IPS-20b (cell line): ENCODE measurements around the gene DRAXIN.
A peak's percentile ranks its signal among the peaks of the same experiment; 100 is the strongest.

Experiments
- H3K27ac ChIP-seq: one replicate; pipeline ENCODE4 v1.5.1; 2013; ENCODE audit warnings: low read length
- H3K27me3 ChIP-seq: 2 replicates; pipeline ENCODE4 v1.6.1; 2013; ENCODE audit warnings: mild to moderate bottlenecking, low read length, inconsistent platforms; ENCODE audit not compliant: insufficient read depth
- H3K36me3 ChIP-seq: 2 replicates; pipeline ENCODE4 v1.6.1; 2013; ENCODE audit warnings: low read depth, mild to moderate bottlenecking, inconsistent platforms, low read length, moderate library complexity; ENCODE audit not compliant: insufficient read depth
- H3K4me1 ChIP-seq: 2 replicates; pipeline ENCODE4 v1.6.1; 2013; ENCODE audit warnings: mild to moderate bottlenecking, control low read depth, inconsistent platforms, low read length, moderate library complexity; ENCODE audit not compliant: insufficient read depth
- H3K4me3 ChIP-seq: 2 replicates; pipeline ENCODE4 v1.5.1; 2013; ENCODE audit warnings: mild to moderate bottlenecking, low read length, inconsistent platforms
- H3K9ac ChIP-seq: 2 replicates; pipeline ENCODE4 v1.6.1; 2013; ENCODE audit warnings: low read depth, mild to moderate bottlenecking, inconsistent platforms, low read length, moderate library complexity
- H3K9me3 ChIP-seq: 2 replicates; pipeline ENCODE4 v1.6.1; 2013; ENCODE audit warnings: mild to moderate bottlenecking, low read depth, low read length, inconsistent platforms; ENCODE audit not compliant: insufficient read depth

The DRAXIN gene

DNA sequence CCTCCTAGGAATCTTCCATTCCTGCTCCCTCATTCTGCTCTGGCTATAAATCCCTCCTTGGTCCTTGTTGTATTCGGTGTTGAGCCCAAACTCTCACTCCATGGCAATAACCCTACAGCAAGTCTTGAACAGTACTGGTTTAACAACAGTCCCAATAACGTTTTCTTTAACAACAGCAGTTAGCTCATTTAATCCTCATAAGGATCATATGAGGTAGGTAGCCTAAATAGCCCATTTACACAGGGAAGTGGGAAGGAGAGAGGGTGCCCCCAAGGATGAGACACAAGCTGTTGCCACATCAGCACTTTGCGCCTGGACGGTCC lies 44.0 kb downstream of the DRAXIN start:
- no peaks in the 10 kb centered on the region for H3K9me3 ChIP-seq
- H3K27me3 ChIP-seq, result no peaks in the 10 kb centered on the region
- H3K9ac ChIP-seq, result peak overlapping the region; percentile 91; the same call in 1 of the 2 replicates
- H3K4me3 ChIP-seq, result peak overlapping the region; percentile 95
- H3K4me1 ChIP-seq, result peaks cover 18% of the 10 kb centered on the region
- 0 out of 2 replicates have a peak, but pooled peaks cover 5% of the 10 kb centered on the region for H3K36me3 ChIP-seq
- H3K27ac ChIP-seq, result no peak overlapping the region

DNA sequence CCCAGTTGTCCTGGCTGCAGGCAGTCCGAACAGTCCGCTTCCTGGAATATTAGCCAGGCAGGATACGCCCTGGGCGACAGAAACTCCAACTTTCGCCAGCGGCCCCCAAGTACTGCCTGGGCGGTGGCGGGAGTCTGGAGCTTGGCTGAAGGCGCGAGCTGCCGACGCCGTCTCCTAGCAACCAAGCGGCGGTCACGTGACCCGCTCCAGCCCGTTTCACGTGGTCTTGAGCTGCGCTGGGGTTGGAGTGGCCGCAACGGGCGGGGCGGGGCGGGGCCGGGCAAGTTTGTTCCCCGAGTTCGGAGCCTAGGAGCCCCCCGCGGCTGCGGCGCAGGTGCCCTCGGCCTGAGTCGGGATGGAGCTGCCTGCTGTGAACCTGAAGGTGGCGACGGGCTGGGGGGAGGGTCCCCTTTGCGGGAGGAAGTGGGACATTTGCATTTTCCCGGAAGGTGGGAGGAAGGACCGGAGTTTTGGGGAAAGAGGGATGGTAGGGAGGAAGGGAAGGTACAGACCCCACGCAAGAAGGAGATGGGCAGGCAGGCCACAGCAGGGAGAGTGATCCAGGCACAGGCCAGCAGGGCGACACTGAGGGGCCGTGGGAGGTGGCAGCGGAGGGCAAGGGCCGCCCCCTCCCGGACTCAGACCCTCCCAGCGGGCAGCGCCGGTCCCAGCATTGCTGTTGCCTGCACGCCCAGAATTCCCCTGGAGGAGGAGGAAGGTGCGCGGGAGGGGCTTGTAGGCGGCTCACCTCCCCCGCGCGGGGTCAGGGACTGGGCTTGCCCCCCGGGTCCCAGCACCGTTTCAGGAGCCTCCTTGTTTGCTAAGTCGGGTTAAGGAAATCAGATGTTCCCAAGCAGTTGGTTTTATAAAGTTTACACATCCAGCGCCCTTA lies 44.6 kb downstream of the DRAXIN start, which contains the start of gene AGTRAP:
Gene AGTRAP (plus strand): TSS at position 283 of the 892 bp plus-strand sequence. CDS start 73 bp downstream, at position 356.
- Histone ChIP-seq H3K27me3 (no peaks in the 10 kb centered on the region), H3K36me3 (0 out of 2 replicates have a peak, but pooled peaks cover 5% of the 10 kb centered on the region), H3K27ac (peak within 1 kb of the TSS; percentile 98), H3K4me3 (peak within 1 kb of the TSS; percentile 95), H3K9ac (peak within 1 kb of the TSS; percentile 91), H3K4me1 (peaks cover 18% of the 10 kb centered on the region), H3K9me3 (no peaks in the 10 kb centered on the region)

DNA sequence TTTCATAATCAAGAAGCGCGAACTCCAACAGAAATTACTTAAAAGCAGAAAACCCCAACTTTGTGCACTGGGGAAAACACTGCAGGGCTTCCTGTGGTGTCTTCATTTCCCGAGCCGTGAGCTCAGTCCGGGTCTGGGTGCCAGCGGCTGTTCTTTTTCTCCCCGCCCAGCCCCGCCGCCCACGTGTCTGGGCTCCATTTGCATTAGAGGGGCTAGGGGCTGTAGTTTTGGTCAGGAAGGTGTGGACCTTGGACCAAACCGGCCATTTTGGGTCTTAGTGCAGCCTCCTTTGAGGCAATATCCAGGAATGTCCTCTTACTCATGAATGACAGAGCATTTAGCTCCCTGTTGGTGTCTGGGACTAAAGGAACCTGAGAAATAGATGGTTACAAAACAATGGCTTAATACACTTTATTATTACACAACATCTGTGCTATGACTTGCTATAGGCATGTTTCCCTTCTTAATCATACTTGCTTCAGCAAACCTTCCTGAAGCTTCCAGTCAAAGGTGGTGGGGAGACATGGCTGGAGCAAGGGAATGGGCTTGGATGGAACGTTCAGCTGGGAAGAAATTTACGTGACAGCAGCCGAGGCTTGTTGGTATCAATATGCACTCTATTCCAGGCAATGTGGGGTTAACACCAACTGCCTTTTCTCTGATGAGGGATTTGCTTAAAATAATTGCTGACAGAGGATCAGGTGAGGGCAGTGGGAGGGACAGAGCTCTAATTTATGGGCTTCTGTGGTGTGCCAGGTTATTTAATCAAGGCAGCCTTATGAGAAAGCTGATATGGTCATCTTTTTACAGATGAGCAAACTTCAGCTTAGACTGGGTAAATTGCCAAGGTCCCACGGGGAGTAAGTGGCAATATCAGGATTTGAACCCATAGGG lies 45.5 kb downstream of the DRAXIN start:
- Histone ChIP-seq H3K27ac (peak overlapping the region; percentile 98), H3K9me3 (no peaks in the 10 kb centered on the region), H3K36me3 (0 out of 2 replicates have a peak, but pooled peaks cover 5% of the 10 kb centered on the region), H3K9ac (peak overlapping the region; percentile 91), H3K27me3 (no peaks in the 10 kb centered on the region), H3K4me3 (peak overlapping the region; percentile 95), H3K4me1 (peaks cover 13% of the 10 kb centered on the region)

DNA sequence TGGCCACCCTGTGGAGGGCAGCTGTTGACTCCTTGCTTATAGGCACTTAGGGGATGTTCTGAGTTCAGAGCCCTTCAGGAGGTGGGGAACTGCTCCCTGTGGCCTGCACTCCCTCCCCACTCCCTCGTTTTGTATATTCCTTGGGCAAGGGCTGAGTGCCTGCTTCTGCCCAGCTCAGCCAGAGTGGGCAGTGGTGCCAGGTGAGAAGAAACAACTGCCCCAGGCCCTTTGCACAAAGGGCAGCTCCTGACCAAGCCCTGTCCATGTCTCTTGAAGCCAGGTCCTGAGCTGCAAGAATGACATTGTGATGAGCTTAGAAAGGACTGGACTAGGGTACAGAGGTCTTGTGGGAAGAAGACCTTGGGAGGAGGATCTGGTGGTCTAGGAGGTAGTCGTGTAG lies 46.6 kb downstream of the DRAXIN start:
- Histone ChIP-seq H3K27me3 (no peaks in the 10 kb centered on the region), H3K9ac (peak overlapping the region; percentile 91; the same call in 1 of the 2 replicates), H3K9me3 (no peaks in the 10 kb centered on the region), H3K4me1 (peaks cover 11% of the 10 kb centered on the region), H3K4me3 (no peak overlapping the region), H3K36me3 (0 out of 2 replicates have a peak, but pooled peaks cover 5% of the 10 kb centered on the region), H3K27ac (peak overlapping the region; percentile 41)

DNA sequence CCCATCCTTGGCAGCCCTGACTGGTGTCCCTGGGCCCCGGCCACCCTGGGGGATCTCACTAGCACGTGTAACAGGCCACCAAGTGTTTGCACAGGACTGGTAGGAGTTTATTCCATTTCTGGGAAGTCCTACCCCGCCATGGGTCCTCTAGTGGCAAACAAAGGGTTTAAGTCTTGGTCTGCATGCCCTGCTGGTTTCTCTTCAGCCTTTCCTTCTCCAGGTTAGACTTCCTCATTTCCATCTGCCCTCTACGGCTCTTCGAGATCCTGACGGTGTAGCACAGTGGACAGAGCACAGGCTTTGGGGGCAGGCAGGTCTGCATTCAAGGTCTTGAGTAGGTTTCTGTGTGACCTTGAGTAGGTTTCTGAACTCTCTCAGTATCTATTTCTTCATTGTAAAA lies 47.3 kb downstream of the DRAXIN start:
- H3K9me3 ChIP-seq, result no peaks in the 10 kb centered on the region
- no peak overlapping the region for H3K9ac ChIP-seq
- H3K27me3 ChIP-seq, result no peaks in the 10 kb centered on the region
- peaks cover 11% of the 10 kb centered on the region for H3K4me1 ChIP-seq
- no peak overlapping the region for H3K27ac ChIP-seq
- H3K36me3 ChIP-seq, result 0 out of 2 replicates have a peak, but pooled peaks cover 5% of the 10 kb centered on the region
- H3K4me3 ChIP-seq, result no peak overlapping the region

DNA sequence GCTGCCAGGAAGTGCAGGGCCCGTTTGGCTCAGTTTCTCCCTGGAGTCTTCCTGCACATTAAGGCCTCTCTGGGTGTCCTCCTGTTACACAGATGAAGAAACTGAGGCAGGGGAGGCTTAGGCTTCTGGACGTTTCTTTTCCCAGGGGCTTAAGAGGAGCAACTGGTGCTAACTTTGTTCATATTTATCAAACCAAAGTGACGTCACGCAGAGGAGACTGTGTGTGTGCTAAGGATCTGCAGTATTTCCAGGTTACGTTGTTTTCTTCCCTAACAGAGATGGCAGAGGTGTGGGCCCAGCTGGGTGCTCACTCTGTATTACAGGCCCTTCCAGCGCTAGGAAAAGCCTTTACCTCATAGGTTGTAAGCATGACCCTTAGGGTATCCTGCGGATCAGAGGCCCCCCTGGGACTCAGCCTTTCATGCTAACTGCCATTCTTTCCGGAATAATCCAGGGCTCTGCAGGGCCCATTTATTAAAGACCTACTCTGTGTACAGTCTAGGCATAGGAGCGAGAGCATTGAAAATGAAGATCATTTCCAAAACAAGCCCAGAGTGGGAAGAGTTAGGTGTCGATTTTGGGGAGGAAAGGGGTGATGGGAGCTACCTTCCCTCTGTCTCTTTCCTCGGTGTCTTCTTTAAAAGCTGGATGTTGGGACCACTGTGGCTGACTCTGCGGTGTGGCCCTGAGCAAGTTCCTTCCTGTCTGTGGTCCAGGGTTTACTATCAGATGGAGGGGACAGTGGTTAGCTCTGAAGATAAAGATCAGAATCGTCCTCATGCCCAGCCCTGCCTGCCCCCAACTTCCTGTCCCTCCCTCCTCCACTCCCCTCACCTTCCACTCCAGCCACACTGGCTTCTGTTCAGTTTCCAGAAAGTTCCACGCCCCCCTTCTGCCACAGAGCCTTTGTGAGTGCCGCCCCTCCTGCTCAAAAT lies 49.0 kb downstream of the DRAXIN start:
- 0 out of 2 replicates have a peak, but pooled peaks cover 5% of the 10 kb centered on the region for H3K36me3 ChIP-seq
- H3K4me1 ChIP-seq, result peaks cover 11% of the 10 kb centered on the region
- no peaks in the 10 kb centered on the region for H3K27me3 ChIP-seq
- no peaks in the 10 kb centered on the region for H3K9me3 ChIP-seq
- H3K27ac ChIP-seq, result no peak overlapping the region
- H3K4me3 ChIP-seq, result no peak overlapping the region
- H3K9ac ChIP-seq, result no peak overlapping the region

DNA sequence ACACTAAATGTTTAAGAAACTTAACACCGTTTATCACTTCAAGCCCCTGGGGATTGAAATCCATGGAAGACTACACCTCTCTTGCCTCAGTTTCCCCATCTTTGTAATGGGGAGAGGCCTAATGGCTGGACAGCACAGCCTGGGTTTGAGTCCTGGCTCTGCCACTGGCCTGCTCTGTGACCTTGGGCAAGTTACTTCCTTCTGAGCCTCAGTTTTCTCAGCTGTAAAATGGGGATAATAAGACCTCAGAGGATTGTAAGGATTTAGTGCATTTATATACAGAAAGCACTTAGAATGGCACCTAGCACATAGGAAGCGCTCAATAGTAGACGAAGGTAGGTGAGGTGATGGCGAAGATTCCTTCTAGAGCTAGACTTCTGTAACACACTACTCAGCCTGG lies 50.0 kb downstream of the DRAXIN start:
- Histone ChIP-seq H3K4me3 (no peak overlapping the region), H3K36me3 (peaks cover 13% of the 10 kb centered on the region), H3K27ac (no peak overlapping the region), H3K9ac (no peak overlapping the region), H3K9me3 (no peaks in the 10 kb centered on the region), H3K4me1 (peaks cover 11% of the 10 kb centered on the region), H3K27me3 (no peaks in the 10 kb centered on the region)

DNA sequence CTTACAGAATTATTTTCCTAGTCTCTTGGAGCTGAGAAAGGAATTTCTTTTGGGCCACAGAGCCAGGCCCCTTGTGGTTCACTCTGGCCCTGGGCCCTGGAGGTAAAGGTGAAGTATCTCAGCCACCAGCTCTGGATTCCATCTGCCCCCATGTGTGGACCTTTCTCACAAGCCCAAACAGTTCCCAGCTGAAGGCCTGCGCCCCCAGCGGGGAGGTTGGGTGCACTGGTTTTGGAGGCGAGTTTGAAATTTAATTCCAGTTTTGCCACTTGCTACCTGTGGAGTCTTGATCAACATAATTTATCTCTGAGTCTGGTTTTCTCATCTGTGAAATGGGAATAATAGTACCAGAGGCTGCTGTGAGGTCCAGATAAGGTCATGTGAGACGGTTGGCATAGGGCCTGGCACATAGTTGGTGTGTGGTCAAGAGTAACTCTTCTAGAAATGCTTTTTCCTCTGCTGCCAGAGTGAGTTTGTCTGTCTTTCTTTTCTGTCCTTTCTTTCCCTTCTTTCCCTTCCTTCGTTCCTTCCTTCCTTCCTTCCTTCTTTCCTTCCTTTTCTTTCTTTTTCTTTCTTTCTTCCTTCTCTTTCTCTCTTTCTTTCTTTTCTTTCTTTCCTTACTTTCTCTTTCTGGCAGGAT lies 50.5 kb downstream of the DRAXIN start:
- no peak overlapping the region for H3K4me3 ChIP-seq
- H3K27me3 ChIP-seq, result no peaks in the 10 kb centered on the region
- H3K4me1 ChIP-seq, result peaks cover 9% of the 10 kb centered on the region
- H3K27ac ChIP-seq, result no peak overlapping the region
- H3K36me3 ChIP-seq, result peaks cover 14% of the 10 kb centered on the region
- H3K9ac ChIP-seq, result no peak overlapping the region
- H3K9me3 ChIP-seq, result no peaks in the 10 kb centered on the region

DNA sequence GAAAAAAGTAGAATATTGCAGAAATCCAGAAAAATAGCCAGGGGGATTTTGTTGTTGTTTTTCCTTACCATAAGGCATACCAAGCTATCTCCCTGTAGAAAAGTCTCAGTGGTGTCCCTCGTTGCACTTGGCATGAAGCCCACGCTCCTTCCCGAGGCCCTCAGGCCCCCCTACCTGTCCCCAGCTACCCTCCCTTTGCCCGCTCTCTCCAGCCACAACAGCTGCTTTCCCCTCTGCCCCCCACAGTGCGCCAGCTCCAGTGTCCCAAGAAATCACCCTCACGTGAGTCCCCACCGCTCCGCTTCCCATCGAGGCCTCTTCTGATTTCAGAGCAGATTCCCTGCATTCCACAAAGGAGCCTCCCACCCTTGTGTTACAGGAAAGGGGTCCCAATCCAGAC lies 52.8 kb downstream of the DRAXIN start:
- Histone ChIP-seq H3K9ac (no peak overlapping the region), H3K27me3 (no peaks in the 10 kb centered on the region), H3K27ac (no peak overlapping the region), H3K9me3 (no peaks in the 10 kb centered on the region), H3K4me1 (no peaks in the 10 kb centered on the region), H3K4me3 (no peak overlapping the region), H3K36me3 (peaks cover 22% of the 10 kb centered on the region)

DNA sequence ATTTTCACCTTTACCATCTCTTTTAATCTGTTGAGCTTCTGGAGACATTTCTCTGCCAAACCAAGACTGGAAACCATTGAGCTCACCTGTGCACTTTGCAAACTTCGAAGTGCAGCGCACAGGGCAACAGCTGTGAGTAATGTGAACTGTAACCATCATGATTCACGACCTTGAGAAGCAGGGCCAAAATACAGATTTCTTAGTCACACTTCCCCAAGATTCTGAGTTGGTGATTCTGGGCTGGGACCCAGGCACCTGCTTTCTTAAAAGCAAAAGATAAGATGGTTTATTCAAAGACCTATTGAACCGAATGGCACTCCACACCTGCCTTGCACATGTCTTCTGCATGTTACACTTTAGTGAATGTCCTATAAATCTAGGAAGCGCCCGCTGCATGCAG lies 54.6 kb downstream of the DRAXIN start:
- Histone ChIP-seq H3K4me1 (no peaks in the 10 kb centered on the region), H3K27me3 (no peaks in the 10 kb centered on the region), H3K9me3 (no peaks in the 10 kb centered on the region), H3K27ac (no peak overlapping the region), H3K36me3 (peaks cover 39% of the 10 kb centered on the region), H3K4me3 (no peak overlapping the region), H3K9ac (no peak overlapping the region)
